ENCODE data around the gene MYH14. TPM values are rescaled to one million over a fixed set of nuclear protein-coding genes. Genes with fewer than 3 reads are reported as not detected.
"Not testable (repeated sequence)": the region's sequence is repeated elsewhere in the genome, so short reads cannot be mapped to it uniquely, and the experiment has no call there.

Gene MYH14
- total and polyA plus RNA-seq, 2 of the 4 experiments (the other 2 are of a cell fraction) = not detected

DNA sequence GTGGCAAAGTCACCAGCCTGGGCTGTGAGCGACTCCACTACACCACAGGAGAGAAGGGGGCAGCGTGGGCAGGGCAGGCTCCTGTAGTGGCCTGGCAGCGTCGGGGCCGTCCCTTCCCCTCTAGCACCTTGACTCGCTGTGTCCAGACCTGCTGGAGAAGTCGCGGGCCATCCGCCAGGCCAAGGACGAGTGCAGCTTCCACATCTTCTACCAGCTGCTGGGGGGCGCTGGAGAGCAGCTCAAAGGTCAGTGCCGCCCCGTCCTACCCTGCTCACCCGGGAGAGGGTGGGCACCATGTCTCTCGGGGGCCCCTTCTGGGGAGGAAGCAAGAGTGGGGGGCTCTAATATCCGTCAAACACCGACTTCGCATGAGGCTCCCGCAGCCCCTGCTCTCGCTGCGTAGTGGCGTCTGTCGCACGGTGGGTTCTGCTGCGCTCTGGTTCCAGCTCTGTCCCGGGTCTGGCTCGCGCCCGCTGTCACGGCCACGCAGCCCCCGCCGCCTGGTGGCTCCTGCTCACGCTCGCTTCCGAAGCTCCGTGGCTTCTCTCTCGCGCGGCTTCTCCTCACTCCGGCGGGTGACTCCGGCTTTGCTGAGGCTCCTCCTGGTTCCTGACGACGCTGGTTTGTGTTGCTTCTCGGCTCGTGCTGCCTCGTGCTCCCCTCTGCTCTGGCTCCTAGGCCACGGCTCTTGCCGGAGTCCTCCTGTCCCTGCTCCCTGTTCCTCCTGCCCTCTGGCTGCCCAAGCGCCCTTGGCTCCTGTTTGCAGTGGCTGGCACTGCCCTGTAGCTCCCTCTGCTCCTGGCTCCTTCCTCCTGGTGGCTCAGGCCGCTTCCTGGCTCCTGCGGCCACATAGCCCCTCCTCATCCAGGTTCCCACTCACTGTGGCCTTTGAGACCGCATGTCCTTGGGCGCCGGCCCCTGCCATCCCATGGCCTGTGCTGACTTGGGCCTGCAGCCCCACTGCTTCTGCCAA lies 27.2 kb downstream of the MYH14 start:
- Histone ChIP-seq H3K9ac (ENCODE audit: low read depth, low read length) (no peak overlapping the region), H3K9me1 (ENCODE audit: insufficient read depth, low read length) (no peaks in the 10 kb centered on the region), H3K4me3 (ENCODE audit: insufficient read depth, low read depth, low read length) (no peak overlapping the region), H4K91ac (ENCODE audit: insufficient read depth, low read depth, low read length) (no peak overlapping the region), H3K56ac (ENCODE audit: extremely low read depth, insufficient read depth, low read length) (no peak overlapping the region), H4K20me1 (ENCODE audit: insufficient read depth, low read length) (no peaks in the 10 kb centered on the region), H3K4me2 (ENCODE audit: low read depth, low read length) (no peak overlapping the region), H2BK20ac (ENCODE audit: low read depth, low read length) (no peak overlapping the region), H3K27me3 (ENCODE audit: control insufficient read depth, insufficient read depth, low read length) (no peaks in the 10 kb centered on the region), H3K79me1 (ENCODE audit: low read depth in 1 of 2, low read length in 2 of 2) (no peaks in the 10 kb centered on the region), H3K27ac (ENCODE audit: insufficient read depth, low read length) (no peak overlapping the region), H2BK120ac (ENCODE audit: low read depth, low read length) (no peak overlapping the region), H4K8ac (ENCODE audit: low read depth in 2 of 2, low read length in 2 of 2) (no peak overlapping the region), H3K4me1 (ENCODE audit: control insufficient read depth, insufficient read depth, low read length) (no peaks in the 10 kb centered on the region), H2BK5ac (ENCODE audit: low read depth, low read length, poor library complexity, severe bottlenecking) (no peak overlapping the region), H3K9me3 (ENCODE audit: control insufficient read depth, insufficient read depth, low read length) (peaks cover 11% of the 10 kb centered on the region; the same call in 1 of the 2 replicates), H3K23ac (ENCODE audit: low read depth, low read length) (no peak overlapping the region), H3K18ac (ENCODE audit: low read depth, low read length) (no peak overlapping the region), H2AFZ (replicated peaks; ENCODE audit: low read length, poor library complexity) (no peak overlapping the region), H3K36me3 (ENCODE audit: control insufficient read depth, insufficient read depth, low read length) (no peaks in the 10 kb centered on the region), H4K5ac (ENCODE audit: low read depth, low read length) (no peak overlapping the region), H2AK5ac (ENCODE audit: low read depth, low read length) (no peak overlapping the region), H2BK15ac (ENCODE audit: low read depth, low read length) (no peak overlapping the region), H3K4ac (ENCODE audit: low read depth, low read length) (no peak overlapping the region), H3K14ac (replicated peaks; ENCODE audit: low read depth, low read length) (no peak overlapping the region), H2AK9ac (replicated peaks; ENCODE audit: low read depth, low read length, poor library complexity) (no peak overlapping the region)
- dilution Hi-C loops (cut with HindIII; ENCODE audit: low sequenced_read_pairs, unreplicated experiment) = no loop called here
- DNase-seq = no peak
- ATAC-seq (ENCODE audit: low read depth) = no peak
- POLR2A ChIA-PET (ENCODE audit: unreplicated experiment) = no interaction called here
- no TSS peak for BruUV-seq (replicated peaks)
- WGBS, 2 experiments (ENCODE audit: extremely low coverage in 2 of 2, insufficient read length in 1 of 2) = 73% methylated on average over 45 of the region's 56 CpGs; no CpG with 5 or more reads in 1 of the 2 experiments
- in situ Hi-C loops (cut with MboI; ENCODE audit: low sequenced_read_pairs) = no loop called here
- no peak for TF ChIP-seq CEBPB (IDR thresholded peaks at IDR 0.05; ENCODE audit: low read depth, low read length)
- no peak for TF ChIP-seq FOS (IDR thresholded peaks at IDR 0.05; ENCODE audit: low read depth, low read length)
- CTCF ChIA-PET = no interaction called here
- intact Hi-C loops (cut with micrococcal nuclease) = no loop called here

GRCh38 chr19:50231417-50231816 lies 28.0 kb downstream of the MYH14 start:
- dilution Hi-C loops (cut with HindIII; ENCODE audit: low sequenced_read_pairs, unreplicated experiment); DNase-seq; H3K4me3 ChIP-seq (ENCODE audit: insufficient read depth, low read depth, low read length); H3K27ac ChIP-seq (ENCODE audit: insufficient read depth, low read length); H4K91ac ChIP-seq (ENCODE audit: insufficient read depth, low read depth, low read length); intact Hi-C loops (cut with micrococcal nuclease); H2BK15ac ChIP-seq (ENCODE audit: low read depth, low read length); H2BK5ac ChIP-seq (ENCODE audit: low read depth, low read length, poor library complexity, severe bottlenecking); H2BK20ac ChIP-seq (ENCODE audit: low read depth, low read length); CTCF ChIA-PET; H3K27me3 ChIP-seq (ENCODE audit: control insufficient read depth, insufficient read depth, low read length); H3K4me1 ChIP-seq (ENCODE audit: control insufficient read depth, insufficient read depth, low read length); ATAC-seq (ENCODE audit: low read depth); H3K9ac ChIP-seq (ENCODE audit: low read depth, low read length); H4K5ac ChIP-seq (ENCODE audit: low read depth, low read length); POLR2A ChIA-PET (ENCODE audit: unreplicated experiment); H4K8ac ChIP-seq (ENCODE audit: low read depth in 2 of 2, low read length in 2 of 2); H2AK9ac ChIP-seq (replicated peaks; ENCODE audit: low read depth, low read length, poor library complexity); H3K4me2 ChIP-seq (ENCODE audit: low read depth, low read length); H3K23ac ChIP-seq (ENCODE audit: low read depth, low read length); in situ Hi-C loops (cut with MboI; ENCODE audit: low sequenced_read_pairs); H3K56ac ChIP-seq (ENCODE audit: extremely low read depth, insufficient read depth, low read length); H3K14ac ChIP-seq (replicated peaks; ENCODE audit: low read depth, low read length); H2BK120ac ChIP-seq (ENCODE audit: low read depth, low read length); H2AK5ac ChIP-seq (ENCODE audit: low read depth, low read length); BruUV-seq (replicated peaks); H3K4ac ChIP-seq (ENCODE audit: low read depth, low read length); H3K18ac ChIP-seq (ENCODE audit: low read depth, low read length); H3K36me3 ChIP-seq (ENCODE audit: control insufficient read depth, insufficient read depth, low read length); H4K20me1 ChIP-seq (ENCODE audit: insufficient read depth, low read length); H3K9me1 ChIP-seq (ENCODE audit: insufficient read depth, low read length); H3K79me1 ChIP-seq (ENCODE audit: low read depth in 1 of 2, low read length in 2 of 2); H2AFZ ChIP-seq (replicated peaks; ENCODE audit: low read length, poor library complexity): not testable (repeated sequence)
- peaks cover 14% of the 10 kb centered on the region; the same call in 1 of the 2 replicates for H3K9me3 ChIP-seq (ENCODE audit: control insufficient read depth, insufficient read depth, low read length)
- WGBS, 2 experiments (ENCODE audit: extremely low coverage in 2 of 2, insufficient read length in 1 of 2) = no CpG with 5 or more reads among the region's 3 CpGs

All from IMR-90 (cell line).